Gastrocnemius medialis (tissue), 4 donors: ENCODE measurements around the gene AMER2. TPM values are rescaled to one million over a fixed set of nuclear protein-coding genes. Genes with fewer than 3 reads are reported as not detected.

Source experiments
- ATAC-seq, 2 donors: fragments of 150-250 bp; one replicate each; pipeline ENCODE4 v1.9.1; 2016
- DNase-seq, 2 donors: peaks; one replicate each; pipeline ENCODE4 v3.0.0-alpha.2; 2019
- H3K27ac ChIP-seq, 4 donors: fragments of 200-600 bp; sonication (generic); 1 replicate in 1 of 4; 2 replicates in 3 of 4; pipeline ENCODE4 v1.5.1; 2016 to 2018; ENCODE audit warnings: mild to moderate bottlenecking in 2 of 4, moderate library complexity in 1 of 4
- H3K27me3 ChIP-seq, 3 donors: fragments of 200-600 bp; sonication (generic) in 2 of 3; 1 replicate in 1 of 3; 2 replicates in 2 of 3; pipeline versions ENCODE4 v1.5.1 to v1.6.0; 2016 to 2019; ENCODE audit warnings: mild to moderate bottlenecking in 1 of 3, moderate library complexity in 1 of 3
- H3K36me3 ChIP-seq, 2 donors: fragments of 200-600 bp; sonication (generic) in 1 of 2; one replicate each; pipeline ENCODE4 v1.5.1; 2017 to 2018
- H3K4me1 ChIP-seq, 2 donors: fragments of 200-600 bp; sonication (generic) in 1 of 2; one replicate each; pipeline ENCODE4 v1.5.1; 2016 to 2017; ENCODE audit warnings: mild to moderate bottlenecking in 2 of 2
- H3K4me3 ChIP-seq, 4 donors: fragments of 200-600 bp; sonication (generic) in 3 of 4; 1 replicate in 1 of 4; 2 replicates in 3 of 4; pipeline ENCODE4 v1.5.1; 2016 to 2019; ENCODE audit warnings: mild to moderate bottlenecking in 2 of 4
- H3K9me3 ChIP-seq, 3 donors: fragments of 200-600 bp; sonication (generic) in 2 of 3; 1 replicate in 1 of 3; 2 replicates in 2 of 3; pipeline ENCODE4 v1.5.1; 2016 to 2019
- POLR2A ChIP-seq, 2 donors: fragments of 450-650 bp; IDR thresholded peaks; one replicate each; pipeline ENCODE4 v1.6.1; 2017; ENCODE audit warnings: antibody characterized with exemption in 2 of 2, mild to moderate bottlenecking in 2 of 2, moderate library complexity in 2 of 2
- in situ Hi-C, 4 donors: fragments of 200-750 bp; cut with MboI; loops; one replicate each; pipeline versions ENCODE4 v1.15.0 to v1.8.0; 2017; ENCODE audit warnings: low sequenced_read_pairs in 4 of 4
- intact Hi-C: fragments of 100-400 bp; cut with DNase I; formaldehyde crosslinking; loops from one replicate; pipeline ENCODE4 v1.15.1; 2023; ENCODE audit warnings: low total_unique reads
- total RNA-seq, 4 donors: library from RNA; depleted of rRNA; stranded (reverse); fragments of >200 nt; gene quantifications; one replicate each; pipeline versions ENCODE4 v1.1.0 to v1.2.3, GENCODE V29; 2016
- TF ChIP-seq, protein P1 (sequence below), 5 experiments: fragments of 450-650 bp in 3 of 5; fragments of 200-600 bp in 2 of 5; sonication (generic) in 2 of 5; IDR thresholded peaks in 4 of 5; conservative IDR thresholded peaks in 1 of 5; 1 replicate in 4 of 5; 2 replicates in 1 of 5; pipeline ENCODE4 v1.5.1; 2016 to 2019; ENCODE audit warnings: antibody characterized with exemption in 5 of 5, mild to moderate bottlenecking in 3 of 5, moderate library complexity in 3 of 5

The AMER2 gene
- total RNA-seq, 4 donors from 2014 or later: 0.10 to 0.87 (median 0.27) TPM; not detected in 1

- intact Hi-C loops: no loop called here
- H3K9me3 ChIP-seq: no peaks in the 10 kb centered on the region
- in situ Hi-C loops: no loop called here
- H3K36me3 ChIP-seq: no peaks in the 10 kb centered on the region
- no peak overlapping the region for H3K27ac ChIP-seq
- H3K4me1 ChIP-seq: no peaks in the 10 kb centered on the region
- DNase-seq: no peak
- H3K4me3 ChIP-seq: no peak overlapping the region
- H3K27me3 ChIP-seq: no peaks in the 10 kb centered on the region
- no peak for ATAC-seq
- TF ChIP-seq, protein P1, sequence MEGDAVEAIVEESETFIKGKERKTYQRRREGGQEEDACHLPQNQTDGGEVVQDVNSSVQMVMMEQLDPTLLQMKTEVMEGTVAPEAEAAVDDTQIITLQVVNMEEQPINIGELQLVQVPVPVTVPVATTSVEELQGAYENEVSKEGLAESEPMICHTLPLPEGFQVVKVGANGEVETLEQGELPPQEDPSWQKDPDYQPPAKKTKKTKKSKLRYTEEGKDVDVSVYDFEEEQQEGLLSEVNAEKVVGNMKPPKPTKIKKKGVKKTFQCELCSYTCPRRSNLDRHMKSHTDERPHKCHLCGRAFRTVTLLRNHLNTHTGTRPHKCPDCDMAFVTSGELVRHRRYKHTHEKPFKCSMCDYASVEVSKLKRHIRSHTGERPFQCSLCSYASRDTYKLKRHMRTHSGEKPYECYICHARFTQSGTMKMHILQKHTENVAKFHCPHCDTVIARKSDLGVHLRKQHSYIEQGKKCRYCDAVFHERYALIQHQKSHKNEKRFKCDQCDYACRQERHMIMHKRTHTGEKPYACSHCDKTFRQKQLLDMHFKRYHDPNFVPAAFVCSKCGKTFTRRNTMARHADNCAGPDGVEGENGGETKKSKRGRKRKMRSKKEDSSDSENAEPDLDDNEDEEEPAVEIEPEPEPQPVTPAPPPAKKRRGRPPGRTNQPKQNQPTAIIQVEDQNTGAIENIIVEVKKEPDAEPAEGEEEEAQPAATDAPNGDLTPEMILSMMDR (IDR thresholded peaks at IDR 0.05 in 4 of 5, conservative IDR thresholded peaks at IDR 0.05 in 1 of 5): no peak
- TF ChIP-seq POLR2A (IDR thresholded peaks at IDR 0.05): no peak
These were observed 14.4 kb downstream of the AMER2 start for GRCh38 chr13:25157681-25158080.

DNA sequence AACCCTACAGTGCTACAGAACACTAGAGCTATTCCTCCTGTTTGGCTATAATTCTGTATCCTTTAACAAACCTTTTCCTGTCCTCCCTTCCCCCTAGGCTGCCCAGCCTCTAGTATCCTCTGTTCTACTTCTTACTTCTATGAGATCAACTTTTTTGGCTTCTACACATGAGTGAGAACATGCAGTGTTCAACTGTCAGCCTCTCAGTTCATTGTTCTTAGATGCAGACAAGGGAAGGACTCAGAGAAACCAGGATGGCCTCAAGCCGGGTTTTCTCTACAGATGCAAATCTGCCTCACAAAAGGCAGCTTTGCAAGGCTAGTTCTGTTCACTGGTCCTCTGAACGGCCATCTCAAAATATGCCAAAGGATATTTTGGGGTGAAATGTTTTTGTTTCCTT, 18.4 kb downstream of the AMER2 start:
- H3K27ac ChIP-seq: no peak overlapping the region
- ATAC-seq (no peak), DNase-seq (no peak)
- no peaks in the 10 kb centered on the region for H3K36me3 ChIP-seq
- no peaks in the 10 kb centered on the region for H3K27me3 ChIP-seq
- intact Hi-C loops (no loop called here), in situ Hi-C loops (no loop called here)
- no peak overlapping the region for H3K4me3 ChIP-seq
- no peaks in the 10 kb centered on the region for H3K9me3 ChIP-seq
- TF ChIP-seq, protein P1 (IDR thresholded peaks at IDR 0.05 in 4 of 5, conservative IDR thresholded peaks at IDR 0.05 in 1 of 5): no peak
- TF ChIP-seq POLR2A (IDR thresholded peaks at IDR 0.05): no peak
- H3K4me1 ChIP-seq: no peaks in the 10 kb centered on the region

DNA sequence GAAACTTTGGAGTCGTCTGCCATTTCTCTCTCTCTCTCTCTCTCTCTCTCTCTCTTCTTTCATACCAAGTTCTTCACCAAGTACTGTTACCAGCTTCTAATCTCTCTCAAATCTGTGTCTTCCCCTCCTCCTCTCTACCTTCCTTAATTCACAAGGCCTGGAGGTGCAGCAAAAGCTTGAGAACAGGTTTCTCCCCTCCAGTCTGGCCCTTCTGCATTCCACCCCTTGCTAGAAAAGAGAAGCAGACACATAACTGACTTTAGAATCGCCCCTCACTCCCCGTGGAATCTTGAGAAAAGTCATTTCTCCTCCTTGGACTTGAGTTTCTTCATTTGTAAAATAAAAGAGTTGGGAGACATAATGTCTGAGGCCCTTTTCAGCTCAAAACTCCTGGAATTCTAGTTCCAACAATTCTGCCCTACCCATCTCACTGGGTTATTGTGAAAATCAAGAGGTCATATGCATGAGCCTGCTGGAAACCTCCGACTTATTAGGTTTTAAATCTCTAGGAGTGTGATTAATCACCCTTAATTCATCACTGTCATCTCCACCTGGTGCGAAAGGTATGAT, 20.4 kb downstream of the AMER2 start:
- H3K9me3 ChIP-seq: no peaks in the 10 kb centered on the region
- DNase-seq: no peak
- no peaks in the 10 kb centered on the region for H3K36me3 ChIP-seq
- no peak for ATAC-seq
- intact Hi-C loops (no loop called here), in situ Hi-C loops (no loop called here)
- no peak overlapping the region for H3K4me3 ChIP-seq
- TF ChIP-seq POLR2A (IDR thresholded peaks at IDR 0.05): no peak
- TF ChIP-seq, protein P1 (IDR thresholded peaks at IDR 0.05 in 4 of 5, conservative IDR thresholded peaks at IDR 0.05 in 1 of 5): no peak
- no peaks in the 10 kb centered on the region for H3K4me1 ChIP-seq
- H3K27ac ChIP-seq: no peak overlapping the region
- no peaks in the 10 kb centered on the region for H3K27me3 ChIP-seq

DNA sequence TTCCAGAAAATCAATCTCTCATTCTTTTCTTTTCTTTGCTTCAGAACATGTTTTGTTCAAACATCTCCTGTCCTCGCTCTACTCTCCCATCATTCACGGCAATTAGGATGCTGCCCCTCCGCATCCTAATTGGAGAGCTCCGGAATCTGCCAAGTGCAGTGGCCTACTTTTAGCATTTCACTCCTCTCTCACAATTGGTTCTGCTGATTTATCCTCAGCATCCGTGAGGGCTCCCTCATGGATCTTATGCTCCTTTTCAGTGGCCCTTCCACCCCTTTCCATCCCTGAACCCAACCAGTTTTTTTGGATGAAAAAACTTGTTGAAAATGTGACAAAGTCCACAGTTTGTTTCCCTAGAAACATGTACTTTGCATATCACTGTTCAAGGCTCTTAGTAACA, 22.4 kb downstream of the AMER2 start:
- intact Hi-C loops: no loop called here
- DNase-seq (no peak), ATAC-seq (no peak)

More for the DNA sequence above, 22.4 kb downstream of the AMER2 start:
- no peak overlapping the region for H3K27ac ChIP-seq
- H3K27me3 ChIP-seq: no peaks in the 10 kb centered on the region
- H3K36me3 ChIP-seq: no peaks in the 10 kb centered on the region
- no peak overlapping the region for H3K4me3 ChIP-seq
- H3K4me1 ChIP-seq: no peaks in the 10 kb centered on the region
- no peaks in the 10 kb centered on the region for H3K9me3 ChIP-seq
- TF ChIP-seq POLR2A (IDR thresholded peaks at IDR 0.05): no peak
- TF ChIP-seq, protein P1 (IDR thresholded peaks at IDR 0.05 in 4 of 5, conservative IDR thresholded peaks at IDR 0.05 in 1 of 5): no peak
- in situ Hi-C loops: no loop called here
